HepG2 (cell line): ENCODE results near the gene CNOT1. TPM values are rescaled to one million over a fixed set of nuclear protein-coding genes. Genes with fewer than 3 reads are reported as not detected.

Experiments
- ATM ChIP-seq: fragments of 450-650 bp; IDR thresholded peaks from 2 replicates; pipeline ENCODE4 v1.7.1; 2017; ENCODE audit warnings: mild to moderate bottlenecking, borderline replicate concordance
- BHLHE40 ChIP-seq: IDR thresholded peaks from 2 replicates; pipeline ENCODE4 v1.6.1; 2011; ENCODE audit warnings: low read length, improper control_type of control experiment
- CBX5 ChIP-seq: sonication (generic); formaldehyde crosslinking; IDR thresholded peaks from 2 replicates; pipeline ENCODE4 v1.4.0; 2020; ENCODE audit warnings: missing genetic modification reagents, borderline replicate concordance
- CC2D1A ChIP-seq: sonication (generic); formaldehyde crosslinking; IDR thresholded peaks from 2 replicates; pipeline ENCODE4 v1.8.1; 2023; ENCODE audit warnings: mild to moderate bottlenecking, missing genetic modification reagents
- CENPX ChIP-seq: sonication (generic); formaldehyde crosslinking; IDR thresholded peaks from 2 replicates; pipeline ENCODE4 v1.9.0; 2021; ENCODE audit warnings: mild to moderate bottlenecking, missing genetic modification reagents, moderate library complexity
- EED ChIP-seq: sonication (generic); formaldehyde crosslinking; IDR thresholded peaks from 2 replicates; pipeline ENCODE4 v1.5.0; 2020; ENCODE audit warnings: mild to moderate bottlenecking, missing genetic modification reagents
- IRX3 ChIP-seq: sonication (generic); formaldehyde crosslinking; IDR thresholded peaks from 2 replicates; pipeline ENCODE4 v1.8.1; 2023; ENCODE audit warnings: mild to moderate bottlenecking, low read depth, missing genetic modification reagents, borderline replicate concordance
- KDM1A ChIP-seq: IDR thresholded peaks from 2 replicates; pipeline ENCODE4 v1.6.1; 2016; ENCODE audit warnings: missing compliant biosample characterization
- MED1 ChIP-seq: sonication (generic); formaldehyde crosslinking; IDR thresholded peaks from 2 replicates; pipeline ENCODE4 v1.4.0; 2020; ENCODE audit warnings: missing genetic modification reagents
- NR3C1 ChIP-seq: sonication (generic); formaldehyde crosslinking; IDR thresholded peaks from 2 replicates; pipeline ENCODE4 v1.4.0; 2020; ENCODE audit warnings: missing genetic modification reagents
- NRL ChIP-seq: sonication (generic); formaldehyde crosslinking; IDR thresholded peaks from 2 replicates; pipeline ENCODE4 v1.5.0; 2020; ENCODE audit warnings: missing genetic modification reagents, mild to moderate bottlenecking, moderate library complexity, borderline replicate concordance
- PHF8 ChIP-seq: sonication (generic); formaldehyde crosslinking; IDR thresholded peaks from 2 replicates; pipeline ENCODE4 v1.5.0; 2020; ENCODE audit warnings: missing genetic modification reagents
- RARA ChIP-seq: IDR thresholded peaks from 2 replicates; pipeline ENCODE4 v1.6.1; 2016; ENCODE audit warnings: missing genetic modification reagents, missing compliant biosample characterization
- RBM22 ChIP-seq: fragments of 200-400 bp; formaldehyde crosslinking; optimal IDR thresholded peaks from 2 replicates; pipeline ENCODE3; 2017; ENCODE audit warnings: mild to moderate bottlenecking, low read length, moderate library complexity
- SAP130 ChIP-seq: IDR thresholded peaks from 2 replicates; pipeline ENCODE4 v1.6.1; 2016; ENCODE audit warnings: low read depth
- SMC3 ChIP-seq: IDR thresholded peaks from 2 replicates; pipeline ENCODE4 v1.6.1; 2011; ENCODE audit warnings: low read length, improper control_type of control experiment
- TCF12 ChIP-seq, 2 experiments: fragments of 450-650 bp in 1 of 2; sonication (generic) in 1 of 2; formaldehyde crosslinking in 1 of 2; IDR thresholded peaks; 2 replicates each; pipeline versions ENCODE4 v1.6.1 to v1.8.0; 2017 to 2022; ENCODE audit warnings: antibody characterized with exemption in 1 of 2, mild to moderate bottlenecking in 1 of 2, missing genetic modification reagents in 1 of 2, moderate library complexity in 1 of 2
- U2AF2 ChIP-seq: fragments of 200-400 bp; formaldehyde crosslinking; IDR thresholded peaks from 2 replicates; pipeline ENCODE4 v1.6.1; 2017; ENCODE audit warnings: low read depth, mild to moderate bottlenecking, low read length
- ZNF12 ChIP-seq: sonication (generic); formaldehyde crosslinking; IDR thresholded peaks from 2 replicates; pipeline ENCODE4 v1.5.0; 2020; ENCODE audit warnings: missing genetic modification reagents
- ZNF264 ChIP-seq: sonication (generic); formaldehyde crosslinking; IDR thresholded peaks from 2 replicates; pipeline ENCODE4 v1.4.0; 2020; ENCODE audit warnings: missing genetic modification reagents
- ZNF282 ChIP-seq: fragments of 450-650 bp; IDR thresholded peaks from 2 replicates; pipeline ENCODE4 v1.6.1; 2018; ENCODE audit not compliant: partially characterized antibody
- ZNF367 ChIP-seq: sonication (generic); formaldehyde crosslinking; IDR thresholded peaks from 2 replicates; pipeline ENCODE4 v1.4.0; 2020; ENCODE audit warnings: missing genetic modification reagents, borderline replicate concordance
- ZNF652 ChIP-seq: IDR thresholded peaks from 2 replicates; pipeline ENCODE4 v1.6.1; 2016; ENCODE audit warnings: low read depth, borderline replicate concordance
- ZNF710 ChIP-seq: sonication (generic); formaldehyde crosslinking; IDR thresholded peaks from 2 replicates; pipeline ENCODE4 v1.5.0; 2020; ENCODE audit warnings: mild to moderate bottlenecking, missing genetic modification reagents, borderline replicate concordance
- ZNF781 ChIP-seq: sonication (generic); formaldehyde crosslinking; IDR thresholded peaks from 2 replicates; pipeline ENCODE4 v1.5.1; 2020; ENCODE audit warnings: borderline replicate concordance, mild to moderate bottlenecking, missing genetic modification reagents; ENCODE audit errors: not compliant biosample characterization
- ZNF800 ChIP-seq: sonication (generic); formaldehyde crosslinking; IDR thresholded peaks from 2 replicates; pipeline ENCODE4 v1.4.0; 2020; ENCODE audit warnings: missing genetic modification reagents
- ZXDC ChIP-seq: sonication (generic); formaldehyde crosslinking; IDR thresholded peaks from 2 replicates; pipeline ENCODE4 v1.5.0; 2020; ENCODE audit warnings: mild to moderate bottlenecking, missing genetic modification reagents
- polyA plus RNA-seq, 8 experiments: library from polyadenylated mRNA; depleted of rRNA in 3 of 8; stranded (reverse) in 7 of 8; unstranded in 1 of 8; fragments of >200 nt; fragmentation: Illumina TruSeq in 4 of 8; extraction: Trizol in 4 of 8; gene quantifications; 2 replicates each; pipeline versions ENCODE4 v1.2.1 to v1.2.3, GENCODE V29; 2011 to 2016; ENCODE audit warnings: low read depth in 4 of 8, missing spikeins in 1 of 8, mixed read lengths in 1 of 8; ENCODE audit not compliant: insufficient read depth in 1 of 8
- total RNA-seq, 5 experiments: library from RNA; depleted of rRNA; stranded (reverse); fragments of >200 nt; fragmentation: Illumina TruSeq; extraction: Trizol; gene quantifications; 2 replicates each; pipeline ENCODE4 v1.2.3, GENCODE V29; 2016; ENCODE audit warnings: low read depth in 1 of 5

CNOT1 gene
- total and polyA plus RNA-seq, 2 of the 13 experiments (the other 11 are each of a cell fraction or from before 2014, with no cell fraction given): 188 to 232 TPM

- TF ChIP-seq BHLHE40 (no peak), IRX3 (CRISPR knock-in tag) (no peak), TCF12 (IDR thresholded peaks at IDR 0.05) (no peak), TCF12 (CRISPR knock-in tag; IDR thresholded peaks at IDR 0.05) (no peak), EED (no peak), ATM (no peak), ZNF12 (CRISPR knock-in tag) (peak; percentile 78; the same call in 1 of the 2 replicates), ZNF710 (no peak), MED1 (CRISPR knock-in tag) (peak; percentile 43), CBX5 (CRISPR knock-in tag) (peak; percentile 80; the same call in 1 of the 2 replicates), U2AF2 (no peak), ZXDC (CRISPR knock-in tag) (no peak), CENPX (CRISPR knock-in tag) (no peak), NR3C1 (CRISPR knock-in tag) (no peak), SMC3 (peak; percentile 36; the same call in 1 of the 2 replicates), RBM22 (no peak), RARA (0 out of 2 replicates have a peak, but pooled peaks have one; percentile 31), PHF8 (CRISPR knock-in tag) (no peak), ZNF282 (no peak), ZNF800 (CRISPR knock-in tag) (0 out of 2 replicates have a peak, but pooled peaks have one; percentile 52), ZNF264 (CRISPR knock-in tag) (peak; percentile 67), ZNF367 (CRISPR knock-in tag) (no peak), CC2D1A (CRISPR knock-in tag) (no peak), KDM1A (CRISPR knock-in tag) (no peak), SAP130 (CRISPR knock-in tag) (peak; percentile 66), ZNF652 (CRISPR knock-in tag) (no peak), NRL (CRISPR knock-in tag) (no peak), ZNF781 (CRISPR knock-in tag) (peak; percentile 34)
Observed at GRCh38 chr16:58634265-58634802, 4.7 kb upstream of the CNOT1 start (continued).
